ENCODE data around the gene APCDD1L.
"Not testable (repeated sequence)": the region's sequence is repeated elsewhere in the genome, so short reads cannot be mapped to it uniquely, and the experiment has no call there.

Gene APCDD1L

GRCh38 chr20:58513580-58514285 is 1.5 kb downstream of the APCDD1L start:
- DNase-seq, result no peak

DNA sequence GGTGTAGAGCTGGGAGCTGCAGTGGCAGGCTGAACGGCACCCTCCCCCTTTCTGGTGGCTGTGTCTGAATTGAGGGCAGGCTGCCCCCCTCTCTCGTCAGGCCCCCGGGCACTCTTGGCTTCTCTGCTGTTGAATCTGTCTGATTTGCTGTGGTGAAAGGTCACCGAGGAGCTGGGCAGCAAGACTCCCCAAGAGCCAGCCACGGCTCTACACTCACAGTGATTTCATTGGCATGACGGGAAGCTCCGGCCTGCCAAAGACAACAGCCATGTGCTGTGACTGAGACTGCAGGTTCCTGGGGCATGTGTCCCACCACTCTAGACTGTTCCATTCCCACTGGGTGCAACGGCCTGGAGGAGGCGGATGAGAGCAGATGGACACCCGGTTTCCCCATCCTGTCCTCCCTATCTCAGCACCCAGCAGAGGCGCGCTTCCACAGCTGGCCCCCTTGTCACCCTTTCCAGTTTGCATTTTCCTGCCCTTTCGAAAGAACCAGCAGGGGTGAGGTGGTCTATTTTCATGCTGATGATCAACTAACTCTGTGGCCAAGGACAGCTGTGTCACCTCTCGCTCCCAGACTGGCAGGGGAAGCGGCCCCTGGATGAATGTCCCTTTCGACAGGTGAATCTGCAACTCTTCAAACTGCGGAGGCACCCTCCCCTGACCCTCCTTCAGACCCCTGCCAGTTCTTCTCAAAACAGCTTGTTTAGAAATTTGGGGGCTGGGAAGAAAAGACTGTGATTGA is 2.2 kb downstream of the APCDD1L start:
- DNase-seq, result no peak

- DNase-seq, result no peak
These were observed 3.3 kb downstream of the APCDD1L start for GRCh38 chr20:58511861-58512260.

GRCh38 chr20:58511364-58511763 is 3.8 kb downstream of the APCDD1L start:
- DNase-seq, result no peak

- no peak for DNase-seq
These were observed 4.3 kb downstream of the APCDD1L start for GRCh38 chr20:58510921-58511320.

DNA sequence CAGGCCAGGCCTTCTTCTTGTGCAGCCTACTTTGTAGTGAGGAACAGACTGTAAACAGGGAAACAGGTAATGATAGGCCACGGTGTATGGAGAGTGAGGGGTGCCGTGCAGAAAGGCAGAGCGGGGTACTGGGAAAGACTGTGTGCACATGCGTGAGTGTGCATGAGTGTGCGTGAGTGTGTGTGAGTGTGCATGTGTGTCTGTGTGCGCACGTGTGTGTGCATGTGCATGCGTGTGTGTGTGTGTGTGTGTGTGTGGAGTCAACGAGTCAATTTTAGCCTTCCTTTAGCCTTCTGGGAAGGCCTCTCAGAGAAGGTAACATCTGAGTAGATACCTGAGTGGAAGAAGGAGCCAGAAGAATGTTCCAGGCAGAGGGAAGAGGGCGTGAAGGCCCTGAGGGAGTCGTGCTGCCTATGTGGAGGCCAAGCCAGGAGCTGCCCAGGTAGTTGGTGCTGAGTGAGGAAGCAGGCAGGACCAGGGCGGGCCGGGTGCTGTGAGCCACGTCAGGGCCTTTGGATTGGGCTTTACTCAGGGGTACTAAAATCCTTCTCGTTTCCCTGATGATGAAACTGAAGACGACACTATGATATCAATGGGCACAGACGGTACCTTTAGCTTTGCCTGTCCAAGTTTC is 6.3 kb downstream of the APCDD1L start:
- no peak for DNase-seq

- DNase-seq, result not testable (repeated sequence)
These were observed 8.2 kb downstream of the APCDD1L start for GRCh38 chr20:58506999-58507398.

DNA sequence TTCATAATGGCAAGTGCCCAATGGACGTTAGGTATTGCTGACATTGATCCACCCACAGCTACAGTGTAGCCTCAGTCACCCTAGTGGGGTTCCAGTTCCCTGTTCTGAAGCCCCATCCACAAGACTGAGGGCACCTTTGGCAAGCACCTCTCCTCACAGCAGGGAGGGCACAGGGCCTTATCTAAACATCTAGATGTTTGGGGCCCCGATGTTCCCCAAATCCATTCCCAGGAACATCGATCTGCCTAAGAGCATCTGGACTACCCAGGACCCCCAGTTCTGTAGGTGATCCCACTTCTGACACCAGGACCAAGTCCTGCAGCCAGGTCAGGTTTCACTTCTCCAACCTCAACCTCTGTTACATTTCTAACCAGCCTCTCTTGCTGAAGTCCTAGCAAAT is 10.6 kb downstream of the APCDD1L start:
- no peak for DNase-seq

GRCh38 chr20:58503668-58504067 is 11.5 kb downstream of the APCDD1L start:
- DNase-seq, result no peak

GRCh38 chr20:58500256-58500655 is 14.9 kb downstream of the APCDD1L start:
- no peak for DNase-seq

DNA sequence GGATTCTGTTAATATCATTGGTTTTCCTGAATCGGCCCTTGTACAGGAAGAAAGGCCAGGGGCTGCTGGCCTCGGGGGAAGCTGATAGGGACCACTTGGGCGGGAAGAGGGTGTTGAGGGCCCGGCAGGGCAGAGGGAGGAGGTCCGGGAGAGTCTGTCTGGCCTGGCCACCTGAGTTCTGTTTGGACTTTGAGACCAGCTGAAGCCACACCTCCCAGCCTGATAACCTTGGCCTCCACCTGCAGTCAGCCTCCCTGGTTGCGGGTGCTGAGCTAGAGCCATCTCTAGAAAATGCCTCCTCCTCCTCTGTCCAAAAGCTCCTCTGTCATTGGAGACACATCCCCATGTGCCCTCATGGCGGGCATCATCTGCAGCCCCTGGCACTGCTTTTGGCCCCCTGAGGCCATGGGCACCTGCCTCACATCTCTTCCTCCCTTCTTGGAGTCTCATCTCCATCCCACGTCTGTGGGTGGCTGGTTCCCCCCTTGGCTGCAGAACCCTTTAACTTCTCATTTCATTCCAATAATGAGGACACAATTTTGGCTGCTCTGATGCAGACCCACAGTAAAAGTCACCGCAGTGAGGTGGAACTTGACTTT is 16.6 kb downstream of the APCDD1L start:
- DNase-seq, result no peak

- DNase-seq, result no peak
These were observed 17.3 kb downstream of the APCDD1L start for GRCh38 chr20:58497724-58498469.

GRCh38 chr20:58497076-58497641 is 18.0 kb downstream of the APCDD1L start:
- DNase-seq, result no peak

GRCh38 chr20:58496429-58496769 is 18.8 kb downstream of the APCDD1L start:
- DNase-seq, result no peak

DNA sequence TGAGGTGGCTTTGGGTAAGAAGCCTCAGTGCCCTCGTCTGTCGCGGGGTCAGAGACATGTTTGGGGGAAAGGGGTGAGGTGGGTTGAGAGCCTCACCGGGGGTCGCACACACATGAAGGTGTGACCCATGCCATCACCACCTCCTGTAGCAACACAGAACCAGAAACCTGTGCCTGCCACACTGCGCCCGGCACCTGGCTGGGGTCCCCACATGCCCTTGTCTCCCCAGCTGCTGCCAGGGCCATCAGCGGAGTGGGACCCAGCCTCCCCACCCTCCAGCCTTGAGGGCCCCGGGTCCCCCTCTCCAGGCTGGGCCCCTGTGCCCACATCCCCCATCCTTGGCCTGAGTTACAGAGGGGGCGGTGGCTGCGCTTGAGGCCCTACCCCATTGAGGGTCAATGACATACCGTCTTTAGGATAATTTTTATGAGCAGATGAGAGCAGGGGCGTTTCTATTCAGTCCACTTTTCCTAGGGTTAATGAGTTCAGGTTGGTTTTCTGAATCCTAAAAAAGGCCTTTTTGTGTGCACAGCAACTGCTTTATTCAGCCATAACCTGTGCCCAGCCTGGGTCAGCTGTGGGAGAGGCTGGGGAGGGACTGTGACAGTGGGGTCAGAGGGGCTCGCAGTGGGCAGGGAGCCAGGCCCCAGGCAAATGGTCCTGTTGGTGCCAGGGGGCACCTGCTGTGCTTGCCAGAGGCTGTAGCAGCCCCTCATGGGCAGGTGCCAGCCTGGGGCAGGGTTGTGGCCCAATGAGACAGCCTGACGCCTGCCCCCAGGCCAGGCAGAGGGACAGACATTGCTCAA is 19.4 kb downstream of the APCDD1L start:
- DNase-seq, result no peak

DNA sequence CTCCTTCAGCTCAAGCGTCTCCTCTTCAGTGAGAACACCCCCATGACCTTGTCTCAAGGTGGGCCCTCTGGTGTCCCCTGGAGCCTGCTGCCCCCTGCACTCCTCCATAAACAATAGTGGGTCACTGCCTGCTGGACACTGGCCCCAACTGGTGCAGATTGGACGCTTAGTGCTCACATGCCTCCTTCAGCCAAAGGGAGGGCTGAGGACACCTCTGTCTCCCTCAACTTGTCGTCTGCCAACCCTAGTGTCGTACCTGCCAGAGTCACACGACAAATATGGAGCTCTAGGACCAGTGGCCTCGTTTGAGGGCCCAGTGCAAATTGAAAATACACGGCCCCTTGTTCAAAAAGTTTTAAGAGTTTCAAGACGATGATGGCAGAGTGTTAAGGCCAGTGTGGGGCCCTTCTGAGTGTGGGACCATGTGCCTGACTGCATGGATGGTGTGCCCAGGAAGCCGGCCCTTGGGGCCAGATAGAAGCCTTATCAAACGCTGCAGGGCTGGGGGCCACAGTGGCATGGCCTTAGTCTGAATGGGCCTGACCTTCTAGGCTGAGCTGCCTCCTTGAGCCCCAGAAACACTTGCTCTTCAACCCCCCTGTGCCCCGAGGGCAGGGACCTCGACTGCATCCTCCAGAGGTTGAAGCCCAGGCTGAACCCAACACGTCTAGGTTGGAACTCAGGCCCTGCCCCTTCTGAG is 20.1 kb downstream of the APCDD1L start:
- no peak for DNase-seq

DNA sequence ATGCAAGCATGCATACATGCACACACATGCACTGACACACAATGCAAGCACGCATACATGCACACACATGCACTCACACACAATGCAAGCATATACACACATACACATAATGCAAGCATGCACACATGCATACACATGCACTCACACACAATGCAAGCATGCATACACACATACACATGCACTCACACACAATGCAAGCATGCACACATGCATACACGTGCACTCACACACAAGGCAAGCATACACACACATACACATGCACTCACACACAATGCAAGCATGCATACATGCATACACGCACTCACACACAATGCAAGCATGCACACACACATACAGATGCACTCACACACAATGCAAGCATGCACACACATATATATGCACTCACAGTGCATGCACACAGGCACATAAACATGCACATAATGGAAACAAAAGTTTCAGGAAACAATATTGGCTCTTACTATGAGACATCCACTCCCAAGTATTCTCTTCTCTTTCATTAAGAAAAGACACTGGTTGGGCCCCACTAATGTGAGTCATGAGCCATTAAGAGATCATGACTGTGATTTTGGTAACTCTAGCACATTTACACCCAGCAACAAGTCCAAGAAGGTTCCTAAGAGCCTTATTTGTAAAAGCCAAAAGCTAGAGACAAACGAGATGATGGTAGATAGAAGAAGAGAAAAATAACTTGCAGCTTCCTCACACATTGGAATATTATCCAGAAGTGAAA is 22.2 kb downstream of the APCDD1L start:
- no peak for DNase-seq

DNA sequence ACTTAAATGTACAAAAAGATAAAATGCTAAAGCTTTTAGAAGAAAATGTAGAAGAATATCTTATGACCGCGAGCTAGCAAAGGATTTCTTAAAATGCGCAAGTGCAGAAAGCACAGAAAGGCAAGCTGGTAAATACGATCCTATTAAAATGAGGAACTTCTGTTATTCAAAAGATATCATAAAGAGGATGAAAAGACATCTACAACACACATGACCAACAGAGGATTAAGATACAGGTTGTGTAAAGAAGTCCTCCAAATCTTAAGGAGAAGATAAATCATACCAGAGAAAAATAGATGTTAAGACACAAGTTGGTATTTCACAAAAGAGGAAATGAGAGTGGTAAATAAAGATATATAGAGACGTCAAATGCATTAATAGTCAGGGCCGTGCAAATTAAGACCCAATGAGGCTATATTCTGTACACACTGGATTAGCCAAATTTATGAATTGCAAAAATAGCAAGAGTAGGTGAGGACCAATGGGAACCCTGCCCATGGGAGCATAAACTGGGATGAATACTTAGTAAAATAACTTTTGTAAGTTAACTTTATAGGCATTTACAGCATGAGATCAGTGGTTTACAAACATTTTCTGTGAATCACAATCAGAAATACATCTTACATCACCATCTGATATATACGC is 23.0 kb downstream of the APCDD1L start:
- no peak for DNase-seq

GRCh38 chr20:58486207-58486606 is 29.0 kb downstream of the APCDD1L start:
- no peak for DNase-seq

DNA sequence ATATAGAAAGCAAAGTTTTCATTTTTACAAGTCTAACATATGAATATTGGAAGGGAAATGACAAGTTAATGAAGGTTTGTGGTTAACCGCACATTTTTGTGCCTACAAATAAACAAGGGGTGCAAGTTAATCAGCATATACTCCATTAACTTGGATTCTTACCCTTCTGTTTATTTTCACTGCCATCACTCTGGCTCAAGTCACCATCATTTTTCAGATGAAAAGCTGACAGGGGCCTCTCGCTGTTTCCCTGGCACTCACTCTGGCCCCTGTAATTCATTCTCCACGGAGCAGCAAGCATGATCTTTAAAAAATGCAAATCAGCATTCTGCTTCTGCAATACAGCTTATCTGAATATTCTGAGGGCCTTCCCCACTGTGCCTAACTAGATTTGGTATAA is 29.8 kb downstream of the APCDD1L start:
- no peak for DNase-seq
